Panc1 (cell line): Measurements from ENCODE around the gene FAM20A. TPM values are rescaled to one million over a fixed set of nuclear protein-coding genes. Genes with fewer than 3 reads are reported as not detected.
A peak's percentile ranks its signal among the peaks of the same experiment; 100 is the strongest.

ENCODE experiments used
- ATAC-seq: fragments of 200-7000 bp; cut with Tn5 transposase; 2 replicates; pipeline ENCODE4 v1.9.1; 2020; ENCODE audit warnings: mild to moderate bottlenecking, moderate library complexity
- BruUV-seq: library from RNA; stranded (reverse); fragments of 400-500 nt; replicated peaks from 2 replicates; lab custom pipeline; 2021; lab: Mats Ljungman, UMichigan
- CTCF ChIA-PET: fragments of 300-600 bp; sonication (Branson Sonifier 250); formaldehyde crosslinking; loops from one replicate; lab custom pipeline; 2022; ENCODE audit warnings: antibody characterized with exemption; lab: Charles Lee
- POLR2A ChIA-PET: fragments of 300-600 bp; sonication (Branson Sonifier 250); formaldehyde crosslinking; loops from one replicate; lab custom pipeline; 2022; ENCODE audit warnings: antibody characterized with exemption; lab: Charles Lee
- DNase-seq: peaks from one replicate; pipeline ENCODE4 v3.0.0-alpha.2; 2010; ENCODE audit warnings: low read depth, low spot score
- H3K27ac ChIP-seq: 2 replicates; pipeline ENCODE4 v1.5.1; 2011; ENCODE audit warnings: mild to moderate bottlenecking, low read length, inconsistent platforms
- H3K27me3 ChIP-seq: fragments of 200-500 bp; sonication (Bioruptor generic); 2 replicates; pipeline ENCODE4 v1.6.0; 2014; ENCODE audit warnings: low read length, inconsistent platforms; ENCODE audit not compliant: control insufficient read depth, insufficient read depth
- H3K36me3 ChIP-seq: fragments of 200-500 bp; sonication (Bioruptor generic); 2 replicates; pipeline ENCODE4 v1.5.1; 2014; ENCODE audit warnings: inconsistent platforms, mild to moderate bottlenecking, low read length, moderate library complexity; ENCODE audit not compliant: control insufficient read depth, insufficient read depth
- H3K4me1 ChIP-seq: 2 replicates; pipeline ENCODE4 v1.5.1; 2011; ENCODE audit warnings: inconsistent platforms, mild to moderate bottlenecking, low read length, moderate library complexity; ENCODE audit not compliant: control insufficient read depth, insufficient read depth
- H3K4me3 ChIP-seq, 2 experiments: 2 replicates each; pipeline ENCODE4 v1.5.1; 2011 to 2012; ENCODE audit warnings: low read depth in 2 of 2, low read length in 2 of 2, mild to moderate bottlenecking in 2 of 2, inconsistent platforms in 1 of 2, moderate library complexity in 1 of 2
- H3K9me3 ChIP-seq: fragments of 200-500 bp; sonication (Bioruptor generic); 2 replicates; pipeline ENCODE4 v1.5.1; 2014; ENCODE audit warnings: low read depth, mild to moderate bottlenecking, inconsistent platforms, low read length, moderate library complexity; ENCODE audit not compliant: control insufficient read depth, insufficient read depth
- CTCF ChIP-seq: fragments of 450-650 bp; IDR thresholded peaks from 2 replicates; pipeline ENCODE4 v1.5.1; 2017; ENCODE audit warnings: mild to moderate bottlenecking
- POLR2AphosphoS5 ChIP-seq: IDR thresholded peaks from 2 replicates; pipeline ENCODE4 v1.6.1; 2012; ENCODE audit warnings: mild to moderate bottlenecking, low read depth, low read length, moderate library complexity
- REST ChIP-seq, 2 experiments: IDR thresholded peaks; 2 replicates each; pipeline ENCODE4 v1.6.1; 2011 to 2012; ENCODE audit warnings: low read depth in 2 of 2, control low read depth in 1 of 2, low read length in 1 of 2, mild to moderate bottlenecking in 1 of 2, moderate library complexity in 1 of 2; ENCODE audit not compliant: insufficient read depth in 1 of 2
- SIN3A ChIP-seq: IDR thresholded peaks from 2 replicates; pipeline ENCODE4 v1.6.1; 2012; ENCODE audit warnings: low read depth, mild to moderate bottlenecking, low read length, moderate library complexity, borderline replicate concordance; ENCODE audit not compliant: insufficient read depth
- TCF7L2 ChIP-seq: IDR thresholded peaks from 2 replicates; pipeline ENCODE4 v1.6.1; 2011; ENCODE audit warnings: mild to moderate bottlenecking, low read depth, low read length, inconsistent platforms
- in situ Hi-C: cut with HindIII; loops from 2 replicates; pipeline ENCODE4 v1.10.0; 2016; ENCODE audit warnings: low sequenced_read_pairs, low pct_unique_long_range_greater_than_20kb
- intact Hi-C: fragments of 100-400 bp; cut with micrococcal nuclease; formaldehyde crosslinking; loops from one replicate; pipeline ENCODE4 v1.10.0; 2022; ENCODE audit not compliant: unreplicated experiment
- total RNA-seq: library from RNA; stranded (reverse); gene quantifications from one replicate; pipeline ENCODE4 v1.2.1, GENCODE V29; 2021; ENCODE audit not compliant: unreplicated experiment

Gene FAM20A
- total RNA-seq, 1 experiment from 2014 or later: 0.44 TPM

GRCh38 chr17:68532826-68533225 is 68.3 kb downstream of the FAM20A start:
- ChIA-PET POLR2A (no interaction called here), CTCF (no interaction called here)
- ATAC-seq (no peak), DNase-seq (no peak)
- Histone ChIP-seq H3K4me3 (no peak overlapping the region), H3K27ac (no peak overlapping the region), H3K27me3 (no peaks in the 10 kb centered on the region), H3K4me1 (no peaks in the 10 kb centered on the region), H3K36me3 (peaks cover 35% of the 10 kb centered on the region), H3K9me3 (no peaks in the 10 kb centered on the region)
- intact Hi-C loops: loop anchor here (5.0 kb wide), 1 partner anchor 229 kb away; no protein-coding TSS in a partner anchor
- no TSS peak for BruUV-seq
- in situ Hi-C loops: no loop called here
- TF ChIP-seq POLR2AphosphoS5: no peak
- no peak for TF ChIP-seq CTCF

GRCh38 chr17:68531252-68531651 is 69.9 kb downstream of the FAM20A start:
- H3K36me3 ChIP-seq: peaks cover 46% of the 10 kb centered on the region
- H3K4me1 ChIP-seq: no peaks in the 10 kb centered on the region
- H3K27me3 ChIP-seq: no peaks in the 10 kb centered on the region
- H3K27ac ChIP-seq: no peak overlapping the region
- ATAC-seq (no peak), DNase-seq (no peak)
- H3K9me3 ChIP-seq: no peaks in the 10 kb centered on the region
- BruUV-seq: TSS peak; percentile 54
- no peak for TF ChIP-seq TCF7L2
- TF ChIP-seq POLR2AphosphoS5: no peak
- no peak for TF ChIP-seq SIN3A
- no peak for TF ChIP-seq REST (IDR thresholded peaks at IDR 0.05; ENCODE audit: insufficient read depth in 1 of 2, low read depth in 2 of 2, low read length in 1 of 2)
- CTCF ChIA-PET: no interaction called here
- in situ Hi-C loops: no loop called here
- intact Hi-C loops: loop anchor here (5.0 kb wide), 1 partner anchor 231 kb away; no protein-coding TSS in a partner anchor
- no peak overlapping the region for H3K4me3 ChIP-seq
- POLR2A ChIA-PET: no interaction called here

GRCh38 chr17:68527314-68527713 is 73.9 kb downstream of the FAM20A start:
- intact Hi-C loops (no loop called here), in situ Hi-C loops (no loop called here)
- no peak overlapping the region for H3K4me3 ChIP-seq
- H3K27ac ChIP-seq: no peak overlapping the region
- CTCF ChIA-PET: no interaction called here
- POLR2A ChIA-PET: no interaction called here
- TF ChIP-seq CTCF (no peak), SIN3A (no peak), REST (IDR thresholded peaks at IDR 0.05; ENCODE audit: insufficient read depth in 1 of 2, low read depth in 2 of 2, low read length in 1 of 2) (no peak)
- DNase-seq: no peak
- ATAC-seq: no peak
- no peaks in the 10 kb centered on the region for H3K27me3 ChIP-seq
- H3K9me3 ChIP-seq: no peaks in the 10 kb centered on the region
- H3K36me3 ChIP-seq: peaks cover 65% of the 10 kb centered on the region
- no TSS peak for BruUV-seq
- H3K4me1 ChIP-seq: no peaks in the 10 kb centered on the region
